H1 (cell line): Measurements from ENCODE around the gene CLUH. TPM values are rescaled to one million over a fixed set of nuclear protein-coding genes. Genes with fewer than 3 reads are reported as not detected.

ENCODE experiments used
- CTCF ChIA-PET: fragments of 300-600 bp; sonication (Branson Sonifier 250); formaldehyde crosslinking; loops from one replicate; lab custom pipeline; 2021; ENCODE audit not compliant: partially characterized antibody; lab: Charles Lee
- POLR2A ChIA-PET: fragments of 300-600 bp; sonication (Branson Sonifier 250); formaldehyde crosslinking; loops from one replicate; lab custom pipeline; 2021; ENCODE audit warnings: inconsistent platforms; ENCODE audit not compliant: partially characterized antibody; lab: Charles Lee
- DNase-seq, 2 experiments: peaks; one replicate each; pipeline versions ENCODE4 v3.0.0 to v3.0.0-alpha.2; 2010 to 2022; ENCODE audit warnings: low spot score in 2 of 2, low read depth in 1 of 2, mixed read lengths in 1 of 2
- FAIRE-seq: peaks from 2 replicates; lab custom pipeline; 2011; peaks lifted over from hg19 to GRCh38; lab: Jason Lieb, UNC
- H2AFZ ChIP-seq: 2 replicates; pipeline ENCODE4 v1.8.1; 2012; ENCODE audit warnings: low read length, inconsistent platforms
- H2AK5ac ChIP-seq: 2 replicates; pipeline ENCODE4 v1.6.1; 2013; ENCODE audit warnings: low read depth, low read length
- H2BK120ac ChIP-seq: replicated peaks from 2 replicates; pipeline ENCODE3; 2013; ENCODE audit warnings: low read depth, low read length, inconsistent platforms
- H2BK12ac ChIP-seq: 2 replicates; pipeline ENCODE4 v1.6.1; 2013; ENCODE audit warnings: low read depth, low read length
- H2BK15ac ChIP-seq: 2 replicates; pipeline ENCODE4 v1.6.1; 2013; ENCODE audit warnings: low read length
- H2BK20ac ChIP-seq: 2 replicates; pipeline ENCODE4 v1.6.1; 2013; ENCODE audit warnings: low read length
- H2BK5ac ChIP-seq: 2 replicates; pipeline ENCODE4 v1.6.1; 2013; ENCODE audit warnings: low read depth, low read length
- H3K14ac ChIP-seq: 2 replicates; pipeline ENCODE4 v1.6.1; 2013; ENCODE audit warnings: inconsistent platforms; ENCODE audit not compliant: insufficient read length
- H3K18ac ChIP-seq: 2 replicates; pipeline ENCODE4 v1.6.1; 2013; ENCODE audit warnings: low read length; ENCODE audit errors: extremely low read depth
- H3K23ac ChIP-seq: 2 replicates; pipeline ENCODE4 v1.6.1; 2013; ENCODE audit warnings: inconsistent platforms; ENCODE audit not compliant: insufficient read length
- H3K23me2 ChIP-seq: 2 replicates; pipeline ENCODE4 v1.6.1; 2013; ENCODE audit warnings: low read depth, low read length
- H3K27ac ChIP-seq: 2 replicates; pipeline ENCODE4 v1.6.1; 2011; ENCODE audit warnings: low read depth, low read length, inconsistent platforms
- H3K27me3 ChIP-seq, 4 experiments: replicated peaks in 1 of 4; 1 replicate in 1 of 4; 2 replicates in 3 of 4; pipeline versions ENCODE4 v1.6.1 to v1.8.1; 2011 to 2013; ENCODE audit warnings: low read length in 3 of 4, mild to moderate bottlenecking in 3 of 4, inconsistent platforms in 2 of 4, mixed read lengths in 2 of 4, moderate library complexity in 1 of 4; ENCODE audit not compliant: control insufficient read depth in 3 of 4, insufficient read depth in 3 of 4; ENCODE audit errors: extremely low read depth in 1 of 4
- H3K36me3 ChIP-seq, 4 experiments: 2 replicates each; pipeline versions ENCODE4 v1.6.1 to v1.8.1; 2011 to 2013; ENCODE audit warnings: mild to moderate bottlenecking in 4 of 4, low read length in 3 of 4, moderate library complexity in 2 of 4, control low read depth in 1 of 4, inconsistent platforms in 1 of 4; ENCODE audit not compliant: insufficient read depth in 4 of 4, control insufficient read depth in 2 of 4
- H3K4ac ChIP-seq: replicated peaks from 2 replicates; pipeline ENCODE3; 2013; ENCODE audit warnings: low read length, low read depth, mixed read lengths, inconsistent platforms; ENCODE audit not compliant: insufficient read length
- H3K4me1 ChIP-seq, 4 experiments: replicated peaks in 1 of 4; 1 replicate in 1 of 4; 2 replicates in 3 of 4; pipeline versions ENCODE4 v1.6.1 to v1.8.1; 2011 to 2013; ENCODE audit warnings: low read length in 3 of 4, inconsistent platforms in 2 of 4, mixed read lengths in 1 of 4; ENCODE audit not compliant: insufficient read depth in 4 of 4, control insufficient read depth in 3 of 4
- H3K4me2 ChIP-seq, 2 experiments: 2 replicates each; pipeline versions ENCODE4 v1.6.1 to v1.8.1; 2011 to 2013; ENCODE audit warnings: low read depth in 2 of 2, low read length in 2 of 2, control low read depth in 1 of 2, inconsistent platforms in 1 of 2, mild to moderate bottlenecking in 1 of 2; ENCODE audit not compliant: insufficient read depth in 1 of 2
- H3K4me3 ChIP-seq, 4 experiments: fragments of 200-600, 300-600 bp in 1 of 4; sonication (generic), shearing (Covaris generic), sonication (Bioruptor Twin) in 1 of 4; 2 replicates each; pipeline versions ENCODE4 v1.5.1 to v1.8.1; 2011 to 2016; ENCODE audit warnings: low read length in 4 of 4, low read depth in 3 of 4, control low read depth in 2 of 4, inconsistent platforms in 2 of 4, mild to moderate bottlenecking in 2 of 4, mixed read lengths in 1 of 4, moderate library complexity in 1 of 4; ENCODE audit not compliant: insufficient read depth in 2 of 4; ENCODE audit errors: extremely low read depth in 1 of 4
- H3K56ac ChIP-seq: replicated peaks from 2 replicates; pipeline ENCODE3; 2013; ENCODE audit warnings: low read depth, mild to moderate bottlenecking, mixed read lengths, low read length, inconsistent platforms; ENCODE audit not compliant: insufficient read length
- H3K79me1 ChIP-seq: 2 replicates; pipeline ENCODE4 v1.6.1; 2013; ENCODE audit warnings: low read depth, low read length, control low read depth
- H3K79me2 ChIP-seq, 2 experiments: 2 replicates each; pipeline versions ENCODE4 v1.6.1 to v1.8.1; 2012 to 2013; ENCODE audit warnings: low read length in 2 of 2, mild to moderate bottlenecking in 2 of 2, inconsistent platforms in 1 of 2; ENCODE audit not compliant: insufficient read depth in 2 of 2, control insufficient read depth in 1 of 2
- H3K9ac ChIP-seq, 4 experiments: replicated peaks in 1 of 4; 1 replicate in 1 of 4; 2 replicates in 3 of 4; pipeline versions ENCODE4 v1.6.1 to v1.8.1; 2011 to 2013; ENCODE audit warnings: low read depth in 3 of 4, low read length in 3 of 4, control low read depth in 2 of 4, mild to moderate bottlenecking in 2 of 4, moderate library complexity in 2 of 4, inconsistent platforms in 1 of 4; ENCODE audit errors: extremely low read depth in 1 of 4
- H3K9me3 ChIP-seq, 2 experiments: 2 replicates each; pipeline versions ENCODE4 v1.6.1 to v1.8.1; 2012 to 2013; ENCODE audit warnings: mild to moderate bottlenecking in 2 of 2, moderate library complexity in 2 of 2, control low read depth in 1 of 2, inconsistent platforms in 1 of 2, low read depth in 1 of 2, low read length in 1 of 2, mixed read lengths in 1 of 2; ENCODE audit not compliant: insufficient read depth in 2 of 2
- H4K20me1 ChIP-seq, 2 experiments: replicated peaks in 1 of 2; 2 replicates each; pipeline versions ENCODE3 to v1.8.1; 2011 to 2013; ENCODE audit warnings: inconsistent platforms in 2 of 2, low read length in 2 of 2, mild to moderate bottlenecking in 1 of 2; ENCODE audit not compliant: insufficient read depth in 2 of 2, control insufficient read depth in 1 of 2
- H4K5ac ChIP-seq: 2 replicates; pipeline ENCODE4 v1.6.1; 2013; ENCODE audit warnings: low read length, low read depth, mixed read lengths, inconsistent platforms; ENCODE audit not compliant: insufficient read length
- H4K8ac ChIP-seq: 2 replicates; pipeline ENCODE4 v1.8.0; 2013; ENCODE audit warnings: mild to moderate bottlenecking, moderate library complexity, low read length, inconsistent platforms; ENCODE audit not compliant: insufficient read depth; ENCODE audit errors: extremely low read depth
- H4K91ac ChIP-seq: replicated peaks from 2 replicates; pipeline ENCODE3; 2013; ENCODE audit warnings: low read length, mixed read lengths, inconsistent platforms; ENCODE audit not compliant: insufficient read length
- BRCA1 ChIP-seq: IDR thresholded peaks from 2 replicates; pipeline ENCODE4 v1.6.1; 2012; ENCODE audit warnings: low read depth, low read length, improper control_type of control experiment
- CEBPB ChIP-seq: IDR thresholded peaks from 2 replicates; pipeline ENCODE4 v1.6.1; 2012; ENCODE audit warnings: low read depth, low read length
- EGR1 ChIP-seq: IDR thresholded peaks from 2 replicates; pipeline ENCODE4 v1.6.1; 2011; ENCODE audit warnings: low read depth, low read length, borderline replicate concordance
- PHF8 ChIP-seq: fragments of 200-600 bp; sonication (generic); conservative IDR thresholded peaks from 2 replicates; pipeline ENCODE4 v1.7.1; 2012; ENCODE audit warnings: low read depth, mild to moderate bottlenecking, inconsistent platforms, low read length, moderate library complexity
- RNF2 ChIP-seq: fragments of 200-900, 300-1000 bp; sonication (generic); IDR thresholded peaks from 2 replicates; pipeline ENCODE4 v1.7.1; 2016; ENCODE audit warnings: borderline replicate concordance, low read depth, mild to moderate bottlenecking, antibody characterized with exemption, low read length; ENCODE audit not compliant: poor library complexity, severe bottlenecking; ENCODE audit errors: missing control alignments
- RXRA ChIP-seq: IDR thresholded peaks from 2 replicates; pipeline ENCODE4 v1.6.1; 2011; ENCODE audit warnings: low read depth, mild to moderate bottlenecking, low read length, moderate library complexity; ENCODE audit not compliant: insufficient read depth
- SP4 ChIP-seq: IDR thresholded peaks from 2 replicates; pipeline ENCODE4 v1.6.1; 2012; ENCODE audit warnings: low read length, inconsistent platforms
- TBP ChIP-seq: IDR thresholded peaks from 2 replicates; pipeline ENCODE4 v1.6.1; 2011; ENCODE audit warnings: low read depth, low read length, improper control_type of control experiment
- WGBS, 2 experiments: shearing (Covaris generic) in 1 of 2; methylation state at CpG; one replicate each; pipeline versions ENCODE4 v1.1.6 to v1.1.7; 2013 to 2015; ENCODE audit warnings: low lambda C conversion rate in 2 of 2, mixed read lengths in 2 of 2, inconsistent platforms in 1 of 2, low coverage in 1 of 2, missing lambda C conversion rate in 1 of 2; ENCODE audit not compliant: insufficient replicate concordance in 2 of 2, insufficient coverage in 1 of 2, insufficient read length in 1 of 2; ENCODE audit errors: extremely low coverage in 1 of 2, missing lambda C conversion rate in 1 of 2; 5-methylcytosine and 5-hydroxymethylcytosine counted together
- polyA plus RNA-seq, 7 experiments: library from polyadenylated mRNA; depleted of rRNA in 3 of 7; stranded (reverse) in 5 of 7; unstranded in 2 of 7; fragments of >200 nt in 5 of 7; fragments of 200-250 nt in 2 of 7; gene quantifications; 1 replicate in 5 of 7; 2 replicates in 1 of 7; 4 replicates in 1 of 7; pipeline versions ENCODE4 v1.2.1 to v1.2.3, GENCODE V29; 2011 to 2013; ENCODE audit warnings: missing spikeins in 2 of 7, mixed read lengths in 2 of 7
- total RNA-seq: library from RNA; stranded (reverse); fragmentation: NEBNext Ultra II Directional; extraction: Animal tissue kit (Norgen Biotek cat#: 25700); gene quantifications from 2 replicates; pipeline ENCODE4 v1.2.1, GENCODE V29; 2021
- TF ChIP-seq, protein P1 (sequence below): IDR thresholded peaks from 2 replicates; pipeline ENCODE4 v1.6.1; 2012; ENCODE audit warnings: low read length, inconsistent platforms

The CLUH gene
- total and polyA plus RNA-seq, 2 of the 8 experiments (the other 6 are each of a cell fraction or from before 2014, with no cell fraction given) = 33.6 to 98.6 TPM

DNA sequence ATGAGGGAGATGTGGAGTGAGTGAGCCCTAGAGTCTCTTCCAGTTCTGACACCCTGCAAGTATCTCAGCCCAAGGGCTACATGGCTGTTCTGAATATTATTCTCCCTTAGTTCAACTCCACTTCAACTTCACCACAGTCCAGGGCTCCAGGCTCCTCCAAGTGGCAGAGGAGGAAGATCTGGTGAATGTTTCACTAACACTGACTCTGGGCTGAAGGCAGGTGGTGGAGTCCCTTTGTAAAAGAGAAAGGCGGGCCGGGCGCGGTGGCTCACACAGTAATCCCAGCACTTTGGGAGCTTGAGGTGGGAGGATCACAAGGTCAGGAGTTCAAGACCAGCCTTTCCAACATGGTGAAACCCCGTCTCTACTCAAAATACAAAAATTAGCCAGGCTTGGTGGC lies 24.3 kb upstream of the CLUH start:
- TF ChIP-seq, protein P1, sequence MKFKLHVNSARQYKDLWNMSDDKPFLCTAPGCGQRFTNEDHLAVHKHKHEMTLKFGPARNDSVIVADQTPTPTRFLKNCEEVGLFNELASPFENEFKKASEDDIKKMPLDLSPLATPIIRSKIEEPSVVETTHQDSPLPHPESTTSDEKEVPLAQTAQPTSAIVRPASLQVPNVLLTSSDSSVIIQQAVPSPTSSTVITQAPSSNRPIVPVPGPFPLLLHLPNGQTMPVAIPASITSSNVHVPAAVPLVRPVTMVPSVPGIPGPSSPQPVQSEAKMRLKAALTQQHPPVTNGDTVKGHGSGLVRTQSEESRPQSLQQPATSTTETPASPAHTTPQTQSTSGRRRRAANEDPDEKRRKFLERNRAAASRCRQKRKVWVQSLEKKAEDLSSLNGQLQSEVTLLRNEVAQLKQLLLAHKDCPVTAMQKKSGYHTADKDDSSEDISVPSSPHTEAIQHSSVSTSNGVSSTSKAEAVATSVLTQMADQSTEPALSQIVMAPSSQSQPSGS = no peak
- TF ChIP-seq SP4 (no peak), PHF8 (no peak), CEBPB (no peak), TBP (no peak), RNF2 (no peak), BRCA1 (no peak), EGR1 (no peak), RXRA (no peak)
- Histone ChIP-seq H3K4ac (no peak overlapping the region), H4K91ac (no peak overlapping the region), H3K36me3 (peaks cover 0 to 4% (median 0%) of the 10 kb centered on the region in 4 experiments; a peak in 1 of 8 replicates), H2BK15ac (no peak overlapping the region), H3K23me2 (no peaks in the 10 kb centered on the region), H3K23ac (no peak overlapping the region), H3K4me2 (no peak overlapping the region), H4K20me1 (peaks cover 0 to 2% of the 10 kb centered on the region in 2 experiments), H3K4me3 (no peak overlapping the region), H3K9ac (no peak overlapping the region), H3K27me3 (no peaks in the 10 kb centered on the region), H2BK20ac (no peak overlapping the region), H2BK120ac (no peak overlapping the region), H4K8ac (no peak overlapping the region), H3K27ac (no peak overlapping the region), H2AFZ (no peak overlapping the region), H3K56ac (no peak overlapping the region), H3K9me3 (no peaks in the 10 kb centered on the region), H2BK12ac (no peak overlapping the region), H2BK5ac (no peak overlapping the region), H4K5ac (no peak overlapping the region), H3K14ac (no peak overlapping the region), H3K79me2 (no peaks in the 10 kb centered on the region), H2AK5ac (no peak overlapping the region), H3K4me1 (no peaks in the 10 kb centered on the region), H3K79me1 (no peaks in the 10 kb centered on the region), H3K18ac (no peak overlapping the region)
- FAIRE-seq (no peak), DNase-seq (no peak)
- 94% methylated on average over 5 of the region's 5 CpGs; no CpG with 5 or more reads in 1 of the 2 experiments for WGBS, 2 experiments
- CTCF ChIA-PET = no interaction called here
- POLR2A ChIA-PET = interaction anchor here (1.4 to 4.0 kb wide), 2 partner anchors 11 to 25 kb away, joined by 4 to 18 read pairs; no protein-coding TSS in a partner anchor
